Measurements from ENCODE around the gene ZSCAN10.

Gene ZSCAN10

GRCh38 chr16:3101841-3102470, 2.9 kb upstream of the ZSCAN10 start:
- no peak for DNase-seq

DNA sequence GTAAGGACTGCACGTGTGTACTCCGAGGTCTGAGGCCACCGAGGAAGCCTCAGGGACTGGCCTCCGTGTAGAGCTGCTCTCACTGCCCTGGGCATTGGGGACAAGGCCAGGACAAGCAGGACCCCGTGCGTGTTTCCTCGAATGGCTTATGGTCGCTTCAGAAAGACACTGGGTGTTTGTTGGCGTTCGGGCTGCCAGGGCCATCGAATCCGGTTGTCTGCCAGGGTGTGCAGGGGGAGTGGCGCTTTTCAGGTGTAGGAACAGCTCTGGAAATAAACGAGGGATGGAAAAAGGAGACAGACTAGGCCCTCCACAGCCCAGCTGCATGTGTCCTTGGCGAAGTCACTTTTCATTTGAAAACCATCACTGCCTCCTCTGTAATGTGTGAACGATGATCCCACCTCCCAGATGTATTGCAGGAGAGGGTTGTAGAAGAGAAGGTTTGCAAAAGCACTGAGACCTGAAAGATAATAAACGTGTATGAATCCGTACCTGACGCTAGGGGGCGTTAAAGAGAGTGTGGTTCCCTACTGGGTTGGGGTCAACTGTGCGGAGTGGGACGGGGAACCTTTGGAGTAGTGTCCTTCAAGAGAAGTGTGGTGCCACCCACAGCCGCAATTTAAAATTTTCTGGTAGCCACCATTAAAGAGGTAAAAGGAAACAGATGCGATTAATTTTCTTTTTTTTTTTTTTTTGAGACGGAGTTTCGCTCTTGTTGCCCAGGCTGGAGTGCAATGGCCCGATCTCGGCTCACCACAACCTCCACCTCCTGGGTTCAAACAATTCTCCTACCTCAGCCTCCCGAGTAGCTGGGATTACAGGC, 2.1 kb upstream of the ZSCAN10 start:
- DNase-seq = peak; percentile 44 to 70

DNA sequence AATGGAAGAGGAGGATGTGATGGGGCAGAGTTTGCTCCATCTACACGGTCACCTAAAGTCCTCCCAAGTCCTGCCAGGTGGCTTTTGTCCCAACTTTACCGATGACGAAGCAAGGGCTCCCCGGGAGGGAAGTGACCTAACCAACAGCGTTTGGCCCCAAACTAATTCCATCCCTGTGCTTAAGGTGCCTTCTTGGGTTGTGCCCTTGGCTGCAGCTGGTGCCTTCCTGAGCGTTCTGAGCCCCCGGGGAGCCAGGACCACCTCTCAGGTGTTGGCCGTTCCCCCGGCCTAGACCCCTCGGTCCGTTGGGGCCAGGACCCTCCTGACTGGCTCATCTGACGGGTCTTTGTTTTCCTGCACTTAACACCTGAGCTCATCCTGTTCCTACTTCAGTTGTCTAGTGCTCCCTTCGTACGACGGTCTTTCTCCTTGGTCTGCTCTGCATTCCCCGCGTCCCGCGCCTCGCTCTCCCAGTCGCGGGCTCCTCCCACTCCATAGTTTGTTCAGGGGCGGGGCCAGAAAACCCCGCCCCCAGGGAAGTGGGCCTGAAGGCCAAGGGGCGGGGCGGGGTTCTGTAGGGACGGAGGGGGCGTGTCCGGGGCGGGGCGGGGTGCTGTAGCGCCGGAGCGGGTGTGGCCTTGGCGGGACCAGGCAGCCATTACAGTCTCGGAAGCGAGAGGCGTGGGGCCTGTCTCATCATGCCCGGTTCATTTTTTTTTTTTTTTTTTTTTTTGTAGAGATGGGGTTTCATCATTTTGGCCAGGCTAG, 822 bp upstream of the ZSCAN10 start:
- DNase-seq = peak; percentile 86 to 95

GRCh38 chr16:3099395-3099731, 269 bp upstream of the ZSCAN10 start:
- DNase-seq = no peak

GRCh38 chr16:3097266-3097665, 1.8 kb downstream of the ZSCAN10 start:
- DNase-seq = no peak

GRCh38 chr16:3096362-3096761, 2.7 kb downstream of the ZSCAN10 start:
- no peak for DNase-seq

GRCh38 chr16:3095869-3096268, 3.2 kb downstream of the ZSCAN10 start:
- DNase-seq = no peak

DNA sequence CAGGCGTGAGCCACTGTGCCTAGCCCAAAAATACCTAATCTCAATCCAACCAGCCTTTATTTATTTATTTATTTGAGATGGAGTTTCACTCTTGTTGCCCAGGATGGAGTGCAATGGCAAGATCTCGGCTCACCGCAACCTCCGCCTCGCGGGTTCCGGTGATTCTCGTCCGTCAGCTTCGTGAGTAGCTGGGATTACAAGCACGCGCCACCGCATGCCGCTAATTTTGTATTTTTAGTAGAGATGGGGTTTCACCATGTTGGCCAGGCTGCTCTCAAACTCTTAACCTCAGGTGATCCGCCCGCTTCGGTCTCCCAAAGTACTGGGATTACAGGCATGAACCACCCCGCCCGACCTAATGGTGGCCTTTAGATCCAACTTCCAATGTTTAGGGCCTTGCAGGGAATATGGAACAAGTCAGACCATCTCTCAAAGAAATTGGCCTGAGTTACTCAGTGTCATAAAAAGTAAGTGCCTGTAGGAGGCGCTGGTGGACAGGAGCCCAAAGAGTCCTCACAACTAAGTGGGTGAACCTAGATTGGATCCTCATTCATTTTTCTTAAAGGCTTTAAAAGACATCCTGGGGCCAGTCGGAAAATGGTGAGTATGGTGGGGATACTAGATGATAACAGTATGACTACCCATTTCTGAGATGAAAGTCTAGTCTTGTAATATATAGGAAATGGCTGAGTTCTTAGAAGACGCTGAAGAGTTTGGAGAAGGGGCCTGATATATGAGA, 4.6 kb downstream of the ZSCAN10 start:
- DNase-seq = peak in 1 of 2 experiments; percentile 25

DNA sequence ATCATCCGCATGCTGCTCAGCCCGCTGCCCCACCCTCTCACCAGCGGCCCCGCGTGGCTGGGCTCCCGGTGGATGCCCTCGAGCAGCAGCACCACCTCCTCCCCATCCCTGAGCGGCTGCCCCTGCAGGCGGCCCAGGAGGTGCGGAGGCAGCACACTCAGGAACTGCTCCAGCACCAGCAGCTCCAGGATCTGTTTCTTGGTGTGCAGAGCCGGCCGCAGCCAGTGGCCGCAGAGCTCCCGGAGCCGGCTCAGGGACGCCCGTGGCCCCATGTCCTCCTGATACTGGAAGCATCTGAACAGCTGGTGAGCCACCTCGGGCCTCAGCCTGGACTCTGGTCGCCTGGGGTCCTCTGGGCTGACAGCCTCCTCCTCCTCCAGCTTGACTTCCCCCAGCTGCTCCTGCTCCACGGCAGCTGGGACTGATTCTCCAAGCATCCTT, 6.6 kb downstream of the ZSCAN10 start:
- no peak for DNase-seq

GRCh38 chr16:3091551-3091950, 7.5 kb downstream of the ZSCAN10 start:
- DNase-seq = no peak

GRCh38 chr16:3089717-3090592, 9.1 kb downstream of the ZSCAN10 start:
- peak; percentile 42 to 78 for DNase-seq

DNA sequence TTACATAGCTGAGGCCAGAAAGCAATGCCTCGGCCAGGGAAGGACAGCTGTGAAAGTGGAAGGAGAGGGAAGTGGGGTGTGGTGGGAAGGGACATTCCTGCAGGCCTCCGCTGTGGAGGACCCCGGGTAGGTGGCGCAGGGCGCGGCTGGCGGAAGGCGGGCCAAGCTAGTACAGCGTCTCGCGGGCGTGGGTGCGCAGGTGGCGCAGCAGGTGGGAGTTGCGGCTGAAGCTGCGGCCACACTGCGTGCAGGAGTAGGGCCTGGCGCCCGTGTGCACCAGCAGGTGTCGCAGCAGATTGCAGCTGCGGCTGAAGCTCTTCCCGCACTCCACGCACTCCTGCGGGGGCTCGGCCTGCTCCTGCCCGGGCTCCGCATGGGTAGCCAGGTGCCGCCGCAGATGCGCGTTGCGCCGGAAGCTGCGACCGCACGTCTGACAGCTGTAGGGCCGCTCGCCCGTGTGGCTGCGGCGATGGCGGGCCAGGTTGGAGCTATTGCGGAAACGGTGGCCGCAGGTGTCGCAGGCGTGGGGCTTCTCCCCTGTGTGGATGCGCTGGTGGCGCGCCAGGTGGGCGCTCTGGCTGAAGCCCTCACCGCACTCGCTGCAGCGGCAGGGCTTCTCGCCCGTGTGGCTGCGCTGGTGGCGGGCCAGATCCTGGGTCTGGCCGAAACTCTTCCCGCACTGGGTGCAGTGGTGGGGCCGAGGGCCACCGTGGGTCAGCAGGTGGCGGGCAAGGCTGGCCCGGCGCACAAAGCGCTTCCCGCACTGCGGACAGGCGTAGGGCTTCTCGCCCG, 10.0 kb downstream of the ZSCAN10 start:
- peak in 1 of 2 experiments; percentile 25 for DNase-seq

GRCh38 chr16:3088450-3088849, 10.6 kb downstream of the ZSCAN10 start:
- DNase-seq = no peak

DNA sequence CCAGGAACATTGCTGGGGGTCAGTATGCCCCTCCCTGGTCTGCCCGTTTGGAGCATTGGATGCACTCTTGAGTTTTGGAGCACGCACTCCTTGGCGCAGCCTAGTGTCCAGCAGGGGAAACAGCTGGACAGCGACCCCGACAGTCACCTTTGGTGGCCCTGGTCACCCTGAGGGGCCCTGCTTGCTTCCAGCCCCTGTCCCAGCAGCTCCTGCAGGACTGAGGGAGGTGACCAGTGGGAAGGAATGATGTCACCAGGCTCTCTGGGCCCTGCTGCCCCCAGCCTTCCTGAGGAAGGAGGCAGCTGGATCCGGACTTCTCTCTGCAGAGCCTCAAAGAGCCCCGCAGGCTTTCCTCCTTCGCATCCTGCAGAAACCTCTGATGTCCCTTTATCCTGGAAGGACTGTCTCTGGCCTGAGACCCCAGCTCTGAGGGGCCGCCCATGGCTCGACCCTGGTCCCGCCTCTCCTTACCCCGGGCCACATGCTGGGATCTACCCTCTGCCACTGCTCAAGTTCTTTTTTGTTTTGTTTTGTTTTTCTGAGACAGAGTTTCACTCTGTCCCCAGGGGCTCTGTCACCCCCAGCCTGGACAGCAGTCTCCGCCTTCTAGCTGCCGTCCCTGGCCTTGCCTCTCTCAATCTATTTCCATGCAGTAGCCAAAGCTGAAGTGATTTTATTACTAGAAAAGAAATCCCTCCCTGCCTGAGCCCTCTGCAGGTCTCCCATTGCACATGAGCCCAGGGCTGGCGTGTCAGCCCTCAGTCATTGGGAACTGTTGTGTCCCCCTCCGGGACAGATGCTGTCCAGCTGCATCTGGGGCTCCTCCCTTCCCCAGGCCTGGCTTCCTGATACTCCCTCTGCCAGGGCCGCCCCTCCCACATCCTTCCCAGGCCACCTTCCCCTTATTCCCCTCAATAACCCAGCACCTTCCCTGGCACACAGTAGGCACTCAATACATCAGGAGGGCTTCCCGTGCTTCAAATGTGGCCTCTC, 11.6 kb downstream of the ZSCAN10 start:
- no peak for DNase-seq

DNA sequence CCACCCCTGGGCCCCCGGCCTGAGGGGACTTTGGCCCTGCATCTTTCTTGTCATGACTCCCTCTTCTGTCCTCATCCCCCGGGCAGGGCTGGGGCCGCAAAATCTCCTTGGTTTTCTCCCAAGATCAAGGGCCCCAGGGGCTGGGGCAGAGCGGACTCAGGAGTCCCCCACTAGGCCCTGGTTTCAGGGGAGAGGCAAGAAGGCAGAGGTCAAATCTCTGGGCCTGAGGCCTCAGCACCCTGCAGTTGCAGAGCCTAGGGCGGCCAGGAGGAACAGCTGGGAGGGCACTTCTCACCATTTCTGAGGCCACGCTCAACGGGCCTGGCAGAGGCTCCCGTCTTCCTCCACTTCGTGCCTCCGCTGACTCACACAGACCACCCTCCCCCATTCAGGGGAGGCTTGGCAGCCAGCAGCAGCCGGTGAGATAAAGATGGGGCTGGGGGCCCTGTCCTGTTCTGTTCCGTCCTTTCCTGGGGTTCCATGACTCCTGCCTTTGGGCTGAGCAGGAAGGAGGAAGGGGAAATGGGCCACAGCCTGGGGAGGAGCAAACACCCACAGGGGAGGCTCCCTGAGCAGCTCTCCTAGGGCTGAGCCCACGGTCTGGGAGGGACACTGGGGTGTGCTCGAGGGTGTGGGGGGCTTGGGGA, 12.4 kb downstream of the ZSCAN10 start:
- DNase-seq = no peak

DNA sequence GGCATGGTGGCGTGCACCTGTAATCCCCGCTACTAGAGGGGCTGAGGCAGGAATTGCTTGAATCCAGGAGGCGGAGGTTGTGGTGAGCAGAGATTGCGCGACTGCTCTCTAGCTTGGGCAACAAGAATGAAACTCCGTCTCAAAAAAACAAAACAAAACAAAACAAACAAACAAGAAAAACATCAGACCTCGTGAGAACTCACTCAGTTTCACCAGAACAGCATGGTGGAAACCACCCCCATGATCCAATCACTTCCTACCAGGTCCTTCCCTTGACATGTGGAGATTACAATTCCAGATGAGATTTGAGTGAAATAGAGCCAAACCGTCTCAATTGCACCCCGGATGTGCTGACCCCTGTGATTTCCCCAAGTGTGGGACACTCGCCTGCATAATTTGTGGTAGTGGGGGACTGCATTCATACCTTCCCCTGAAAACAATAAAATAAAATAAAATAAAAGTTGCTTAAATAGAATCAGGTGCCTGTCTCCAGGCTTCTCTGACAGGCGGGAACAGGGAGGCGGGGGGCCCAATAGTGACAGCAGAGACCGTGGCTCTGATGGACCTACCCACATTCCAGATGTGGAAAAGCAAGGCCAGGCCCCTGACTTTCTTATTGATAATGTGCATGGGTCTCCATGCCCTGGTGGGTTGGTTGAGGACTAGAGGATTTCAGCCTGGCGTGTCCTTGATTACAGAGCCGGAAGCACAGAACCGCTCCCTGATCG, 13.1 kb downstream of the ZSCAN10 start:
- DNase-seq = no peak

GRCh38 chr16:3084969-3085670, 14.0 kb downstream of the ZSCAN10 start:
- DNase-seq = no peak

GRCh38 chr16:3084491-3084890, 14.6 kb downstream of the ZSCAN10 start:
- no peak for DNase-seq
